GM18517 (cell line): ENCODE data around the gene KREMEN1.

Experiments
- ATAC-seq: cut with Tn5 transposase; IDR thresholded peaks from one replicate; pipeline ENCODE4 v1.9.1; 2021; ENCODE audit warnings: mild to moderate bottlenecking, moderate library complexity; ENCODE audit not compliant: unreplicated experiment

The KREMEN1 gene

GRCh38 chr22:29148036-29148435, 75.2 kb downstream of the KREMEN1 start:
- ATAC-seq, result no peak

DNA sequence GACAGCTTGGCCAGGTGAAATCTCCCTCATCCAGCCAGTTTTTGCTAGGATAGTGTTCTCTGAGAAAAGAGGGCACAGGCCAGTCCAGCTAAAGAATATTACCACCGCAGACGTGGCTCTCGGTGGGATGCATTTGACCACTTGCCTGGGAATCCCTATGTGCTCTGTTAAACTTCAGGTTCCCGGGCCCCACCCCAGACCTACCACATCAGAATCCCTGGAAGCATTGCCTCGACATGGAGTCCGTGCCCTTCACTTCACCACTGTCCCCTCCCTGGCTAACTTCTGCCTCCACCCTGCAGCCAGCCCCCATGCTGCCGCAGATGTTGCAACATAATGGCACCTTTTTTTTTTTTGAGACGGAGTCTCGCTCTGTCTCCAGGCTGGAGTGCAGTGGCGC, 76.0 kb downstream of the KREMEN1 start:
- ATAC-seq, result no peak

- no peak for ATAC-seq
These were observed 77.2 kb downstream of the KREMEN1 start for GRCh38 chr22:29149841-29150555.

- no peak for ATAC-seq
These were observed 77.9 kb downstream of the KREMEN1 start for GRCh38 chr22:29150701-29151100.

- no peak for ATAC-seq
These were observed 78.5 kb downstream of the KREMEN1 start for GRCh38 chr22:29151316-29151715.

DNA sequence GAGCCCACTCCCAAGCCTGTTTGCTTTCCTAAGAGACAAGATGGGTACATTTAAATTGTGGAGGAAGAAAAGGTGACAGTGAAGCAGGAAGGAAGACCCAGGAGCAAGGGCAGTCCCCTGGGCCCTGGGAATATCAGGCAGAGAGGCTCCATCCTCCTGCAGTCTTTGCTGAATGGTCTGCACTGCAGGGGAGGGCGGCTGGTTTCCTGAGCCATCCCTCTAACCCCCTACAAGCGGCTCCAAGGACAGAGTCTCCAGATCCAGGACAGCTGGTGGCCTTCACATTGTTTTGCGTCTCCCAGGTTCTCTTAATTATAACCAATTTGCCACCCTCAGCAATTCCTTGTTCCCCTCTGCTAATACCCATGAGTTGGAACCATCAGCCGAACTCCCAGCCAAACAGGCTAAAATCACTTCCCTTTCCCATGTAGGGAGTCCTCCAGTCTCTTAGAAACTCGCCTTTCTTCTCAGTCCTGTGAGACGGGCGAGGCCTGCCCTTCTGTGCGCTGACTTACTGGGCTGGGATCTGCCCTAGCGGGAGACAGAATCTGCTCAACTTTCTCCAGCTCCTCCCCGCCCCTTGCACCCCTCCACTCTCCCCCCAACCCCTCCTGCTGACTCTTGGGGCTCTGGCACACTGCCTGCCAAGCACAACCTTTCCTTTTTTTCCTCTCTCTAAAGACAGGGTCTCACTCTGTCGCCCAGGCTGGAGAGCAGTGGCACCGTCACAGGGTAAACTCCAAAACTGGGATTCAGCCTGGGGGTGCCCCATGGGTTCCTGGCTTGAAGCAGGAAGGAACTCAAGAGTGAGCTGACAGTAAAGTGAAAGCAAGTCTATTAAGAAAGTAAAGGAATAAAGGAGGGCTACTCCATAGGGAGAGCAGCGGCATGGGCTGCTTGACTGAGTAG, 79.5 kb downstream of the KREMEN1 start:
- no peak for ATAC-seq

GRCh38 chr22:29152954-29153719, 80.3 kb downstream of the KREMEN1 start:
- no peak for ATAC-seq

GRCh38 chr22:29154364-29155048, 81.7 kb downstream of the KREMEN1 start:
- no peak for ATAC-seq

GRCh38 chr22:29155966-29156365, 83.1 kb downstream of the KREMEN1 start:
- ATAC-seq, result no peak

DNA sequence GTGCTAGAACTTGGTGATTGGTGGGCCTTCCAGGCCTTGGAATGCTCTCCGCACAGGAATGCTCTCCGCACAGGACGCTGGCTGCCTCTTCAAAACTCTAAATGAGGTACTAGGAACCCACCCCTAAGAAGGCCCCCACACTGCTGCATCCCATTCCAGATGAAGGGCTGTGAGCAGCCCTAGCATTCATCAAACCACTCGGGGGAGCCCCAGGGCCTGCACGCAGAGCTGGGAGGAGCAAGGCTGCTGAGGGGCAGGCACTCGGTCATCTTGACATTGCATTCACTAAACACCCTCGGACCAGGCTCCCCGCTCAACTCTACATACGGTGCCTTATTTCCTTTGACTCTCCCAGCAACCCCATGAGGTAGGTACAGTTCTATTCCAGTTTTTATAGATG, 83.7 kb downstream of the KREMEN1 start:
- ATAC-seq, result no peak

- ATAC-seq, result no peak
These were observed 85.1 kb downstream of the KREMEN1 start for GRCh38 chr22:29157759-29158535.

GRCh38 chr22:29158546-29158945, 85.7 kb downstream of the KREMEN1 start:
- ATAC-seq, result no peak

- ATAC-seq, result no peak
These were observed 91.0 kb downstream of the KREMEN1 start for GRCh38 chr22:29163808-29164207.

DNA sequence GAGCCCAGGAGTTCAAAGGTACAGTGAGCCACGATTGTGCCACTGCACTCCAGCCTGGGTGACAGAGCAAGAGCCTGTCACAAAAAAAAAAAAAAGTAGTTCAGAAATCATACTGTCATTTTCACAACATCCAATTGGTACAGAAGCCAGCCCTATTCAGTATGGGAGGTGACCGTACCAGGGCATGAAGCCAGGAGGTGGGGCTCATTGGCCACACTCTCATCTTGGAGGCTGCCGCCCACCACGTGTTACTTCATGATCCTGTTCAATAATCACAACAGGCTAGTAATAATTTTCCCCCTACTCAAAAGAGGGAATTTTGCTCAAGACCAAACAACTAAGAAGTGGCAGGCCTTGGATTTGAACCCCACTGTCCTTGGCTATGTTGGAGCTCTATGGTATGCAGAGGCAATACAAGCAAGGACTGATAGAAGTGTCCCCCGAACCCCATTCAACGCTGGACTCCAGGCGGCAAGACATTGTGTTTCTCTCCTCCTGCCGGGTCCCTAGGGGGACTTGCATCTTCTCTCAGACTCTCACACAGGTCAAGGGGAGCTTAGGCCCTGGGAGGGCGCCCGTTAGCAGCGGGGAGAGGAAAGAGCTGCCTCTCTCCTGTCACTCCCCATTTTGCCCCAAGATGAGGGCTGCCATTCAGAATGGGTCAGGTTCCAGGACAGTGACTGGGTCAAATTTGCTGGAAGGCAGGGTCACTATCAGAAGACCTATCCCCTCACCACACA, 92.7 kb downstream of the KREMEN1 start:
- ATAC-seq, result no peak

DNA sequence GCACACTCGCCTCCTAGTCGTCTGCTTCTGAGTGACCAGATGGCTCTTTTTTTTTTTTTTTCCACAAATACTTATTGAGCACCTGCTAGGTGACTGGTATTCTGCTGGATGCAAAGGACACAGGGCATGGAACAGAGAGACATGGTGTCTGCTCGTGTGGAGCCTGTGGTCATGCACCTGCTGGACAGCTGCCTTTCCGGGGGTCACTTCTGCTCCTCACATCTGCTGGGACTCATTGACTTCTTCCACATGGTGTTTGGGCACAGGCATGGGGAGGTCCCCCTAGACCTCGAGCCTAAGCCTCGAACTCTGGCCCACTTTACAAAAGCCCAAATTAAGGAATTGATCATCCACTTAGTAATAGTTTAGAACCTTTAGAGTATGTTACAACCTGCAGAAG, 93.3 kb downstream of the KREMEN1 start:
- no peak for ATAC-seq

DNA sequence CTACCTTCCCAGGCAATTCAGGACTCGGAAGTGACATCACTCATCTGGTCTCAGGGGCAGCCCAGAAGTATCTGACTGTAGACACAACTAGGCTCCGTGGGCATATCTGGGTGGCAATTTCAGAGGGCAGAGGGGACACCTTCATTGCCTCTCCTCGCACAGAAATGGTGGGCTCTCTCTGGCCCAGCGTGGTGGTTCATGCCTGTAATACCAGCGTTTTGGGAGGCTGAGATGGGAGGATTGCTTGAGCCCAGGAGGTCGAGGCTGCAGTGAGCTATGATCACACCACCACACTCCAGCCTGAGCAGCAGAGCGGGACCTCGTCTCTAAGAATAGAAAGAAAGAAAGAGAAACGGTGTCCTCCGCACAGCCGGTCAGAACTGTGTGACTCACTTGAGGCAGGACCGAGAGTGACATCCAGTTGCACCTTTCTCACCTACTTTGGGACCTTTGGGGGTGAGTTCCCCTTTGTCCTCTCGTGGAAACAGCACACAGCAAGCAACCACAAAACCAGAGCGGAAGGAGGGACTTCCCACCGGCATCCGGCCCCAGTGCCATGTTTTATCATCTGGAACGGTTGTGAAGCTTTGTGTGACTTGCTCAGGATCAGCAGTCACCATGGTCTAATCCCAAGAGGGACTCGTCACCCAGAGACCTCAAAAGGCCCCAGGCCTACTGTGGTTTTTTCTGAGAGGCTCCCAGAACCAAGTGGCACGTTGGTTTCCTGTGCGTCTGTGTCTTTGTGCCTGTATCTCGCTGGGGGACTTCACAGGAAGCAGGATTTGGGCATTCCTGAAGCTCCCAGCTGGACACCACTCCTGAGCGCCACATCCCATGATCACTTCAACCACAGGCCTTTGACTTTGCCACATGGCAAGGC, 94.4 kb downstream of the KREMEN1 start:
- peak; percentile 93 for ATAC-seq

- no peak for ATAC-seq
These were observed 98.9 kb downstream of the KREMEN1 start for GRCh38 chr22:29171721-29172120.

- ATAC-seq, result no peak
These were observed 99.4 kb downstream of the KREMEN1 start for GRCh38 chr22:29172216-29172615.
